Neural cell (in vitro differentiated cells): ENCODE results near the gene CACNB2. TPM values are rescaled to one million over a fixed set of nuclear protein-coding genes. Genes with fewer than 3 reads are reported as not detected.

ENCODE experiments used
- H2AFZ ChIP-seq: fragments of 200-600, 300-800 bp; sonication (generic), shearing (Covaris generic); 2 replicates; pipeline ENCODE4 v1.6.0; 2014; ENCODE audit warnings: low read depth, mild to moderate bottlenecking, antibody characterized with exemption, low read length, moderate library complexity
- H3F3A ChIP-seq: fragments of 200-600 bp; shearing (Covaris generic); 2 replicates; pipeline ENCODE4 v1.6.1; 2016; ENCODE audit warnings: mild to moderate bottlenecking, moderate library complexity, mixed read lengths, antibody characterized with exemption, low read length; ENCODE audit not compliant: insufficient read depth, poor library complexity, severe bottlenecking
- H3K27ac ChIP-seq: fragments of 200-600, 300-800 bp; sonication (generic), shearing (Covaris generic); 2 replicates; pipeline ENCODE4 v1.5.1; 2014; ENCODE audit warnings: mild to moderate bottlenecking, low read length, moderate library complexity
- H3K27me3 ChIP-seq: fragments of 300-800, 200-600 bp; sonication (generic), shearing (Covaris generic); 2 replicates; pipeline ENCODE4 v1.6.0; 2014; ENCODE audit warnings: mild to moderate bottlenecking, low read depth, low read length, moderate library complexity; ENCODE audit not compliant: insufficient read depth
- H3K36me3 ChIP-seq: fragments of 300-800, 200-600 bp; sonication (generic), shearing (Covaris generic); 2 replicates; pipeline ENCODE4 v1.5.1; 2014; ENCODE audit warnings: mild to moderate bottlenecking, antibody characterized with exemption, low read length, moderate library complexity; ENCODE audit not compliant: insufficient read depth
- H3K4me2 ChIP-seq: fragments of 300-800, 200-600 bp; sonication (generic), shearing (Covaris generic); 2 replicates; pipeline ENCODE4 v1.6.0; 2014; ENCODE audit warnings: mild to moderate bottlenecking, low read length
- H3K4me3 ChIP-seq: fragments of 300-800, 200-600 bp; sonication (generic), shearing (Covaris generic); 2 replicates; pipeline ENCODE4 v1.5.1; 2014; ENCODE audit warnings: mild to moderate bottlenecking, low read length, moderate library complexity
- H3K79me2 ChIP-seq: fragments of 200-600 bp; shearing (Covaris generic); replicated peaks from 2 replicates; pipeline ENCODE4 v1.6.0; 2014; ENCODE audit warnings: mild to moderate bottlenecking, low read length, moderate library complexity; ENCODE audit not compliant: insufficient read depth
- H3K9ac ChIP-seq: fragments of 300-800, 200-600 bp; sonication (generic), shearing (Covaris generic); 2 replicates; pipeline ENCODE4 v1.6.1; 2016; ENCODE audit warnings: mild to moderate bottlenecking, low read length, mixed read lengths
- H3K9me2 ChIP-seq: fragments of 200-600 bp; shearing (Covaris generic); 2 replicates; pipeline ENCODE4 v1.6.1; 2016; ENCODE audit warnings: mild to moderate bottlenecking, low read length, mixed read lengths; ENCODE audit not compliant: insufficient read depth
- H3K9me3 ChIP-seq: fragments of 200-600, 300-800 bp; sonication (generic), shearing (Covaris generic); 2 replicates; pipeline ENCODE4 v1.6.1; 2016; ENCODE audit warnings: mild to moderate bottlenecking, mixed run types, low read length, moderate library complexity, mixed read lengths
- H4K20me1 ChIP-seq: fragments of 200-600 bp; shearing (Covaris generic); 2 replicates; pipeline ENCODE4 v1.6.1; 2016; ENCODE audit warnings: mild to moderate bottlenecking, mixed run types; ENCODE audit not compliant: insufficient read depth
- CTCF ChIP-seq: fragments of 450-650 bp; IDR thresholded peaks from 2 replicates; pipeline ENCODE4 v1.5.1; 2014; ENCODE audit warnings: antibody characterized with exemption, mild to moderate bottlenecking, moderate library complexity; ENCODE audit not compliant: poor library complexity, severe bottlenecking
- EP300 ChIP-seq: fragments of 450-650 bp; conservative IDR thresholded peaks from 2 replicates; pipeline ENCODE4 v1.6.1; 2014; ENCODE audit warnings: antibody characterized with exemption, mild to moderate bottlenecking, moderate library complexity; ENCODE audit not compliant: poor library complexity, severe bottlenecking
- EZH2 ChIP-seq: fragments of 200-600, 300-800 bp; shearing (Covaris generic), sonication (generic); IDR thresholded peaks from 2 replicates; pipeline ENCODE4 v1.6.1; 2014; ENCODE audit warnings: antibody characterized with exemption, low read length, borderline replicate concordance, mild to moderate bottlenecking; ENCODE audit not compliant: insufficient read depth, poor library complexity, severe bottlenecking
- MXI1 ChIP-seq: fragments of 450-650 bp; conservative IDR thresholded peaks from 2 replicates; pipeline ENCODE4 v1.6.1; 2014; ENCODE audit warnings: antibody characterized with exemption, mild to moderate bottlenecking; ENCODE audit not compliant: poor library complexity, severe bottlenecking
- POLR2AphosphoS5 ChIP-seq: IDR thresholded peaks from 2 replicates; pipeline ENCODE4 v1.6.1; 2012
- RAD21 ChIP-seq: fragments of 450-650 bp; conservative IDR thresholded peaks from 2 replicates; pipeline ENCODE4 v1.6.1; 2014; ENCODE audit warnings: antibody characterized with exemption, mild to moderate bottlenecking, moderate library complexity
- REST ChIP-seq: IDR thresholded peaks from 2 replicates; pipeline ENCODE4 v1.6.1; 2012; ENCODE audit warnings: borderline replicate concordance
- SMC3 ChIP-seq: fragments of 450-650 bp; conservative IDR thresholded peaks from 2 replicates; pipeline ENCODE4 v1.6.1; 2014; ENCODE audit warnings: antibody characterized with exemption, mild to moderate bottlenecking, moderate library complexity; ENCODE audit not compliant: poor library complexity
- TAF1 ChIP-seq: IDR thresholded peaks from 2 replicates; pipeline ENCODE4 v1.6.1; 2012; ENCODE audit warnings: low read depth
- polyA plus RNA-seq: library from polyadenylated mRNA; depleted of rRNA; stranded (reverse); fragments of >200 nt; gene quantifications from 2 replicates; pipeline ENCODE4 v1.2.3, GENCODE V29; 2014

Gene CACNB2
- polyA plus RNA-seq, 1 donor from 2014 or later, result 14.3 TPM

GRCh38 chr10:18209241-18209640, 69.0 kb downstream of the CACNB2 start:
- Histone ChIP-seq H3K4me3 (no peak overlapping the region), H3K4me2 (no peak overlapping the region), H3K9me3 (no peaks in the 10 kb centered on the region), H3K27me3 (no peaks in the 10 kb centered on the region), H3F3A (no peaks in the 10 kb centered on the region), H4K20me1 (no peaks in the 10 kb centered on the region), H3K79me2 (no peaks in the 10 kb centered on the region), H3K9ac (no peak overlapping the region), H3K27ac (no peak overlapping the region), H3K9me2 (no peaks in the 10 kb centered on the region), H2AFZ (no peak overlapping the region), H3K36me3 (no peaks in the 10 kb centered on the region)
- TF ChIP-seq EP300 (no peak), POLR2AphosphoS5 (no peak), REST (no peak), SMC3 (no peak), MXI1 (no peak), CTCF (no peak), RAD21 (no peak), EZH2 (no peak), TAF1 (no peak)

- H3K27me3 ChIP-seq, result no peaks in the 10 kb centered on the region
- H3K27ac ChIP-seq, result no peak overlapping the region
- no peak overlapping the region for H3K4me2 ChIP-seq
- no peak overlapping the region for H3K9ac ChIP-seq
- no peaks in the 10 kb centered on the region for H4K20me1 ChIP-seq
- H3K9me3 ChIP-seq, result no peaks in the 10 kb centered on the region
- H3K4me3 ChIP-seq, result no peak overlapping the region
- no peaks in the 10 kb centered on the region for H3K79me2 ChIP-seq
- no peak overlapping the region for H2AFZ ChIP-seq
- no peaks in the 10 kb centered on the region for H3K9me2 ChIP-seq
- TF ChIP-seq POLR2AphosphoS5, result no peak
- TF ChIP-seq EP300, result no peak
- no peak for TF ChIP-seq EZH2
- no peak for TF ChIP-seq REST
- no peak for TF ChIP-seq MXI1
- TF ChIP-seq CTCF, result no peak
- H3F3A ChIP-seq, result no peaks in the 10 kb centered on the region
- no peaks in the 10 kb centered on the region for H3K36me3 ChIP-seq
Measured at GRCh38 chr10:18210711-18211110, 70.5 kb downstream of the CACNB2 start.
